GM13977 (cell line): ENCODE results near the gene MAPKAPK3.

ENCODE experiments used
- DNase-seq: peaks from one replicate; pipeline ENCODE4 v3.0.0; 2012; ENCODE audit warnings: low spot score
- in situ Hi-C: fragments of 300-500 bp; cut with MboI; formaldehyde crosslinking; loops from one replicate; pipeline ENCODE4 v1.12.0; 2022; ENCODE audit warnings: low sequenced_read_pairs, low pct_unique_long_range_greater_than_20kb, mixed read lengths, inconsistent platforms; ENCODE audit not compliant: unreplicated experiment
- TF ChIP-seq, protein P1 (sequence below): IDR thresholded peaks from 2 replicates; pipeline ENCODE4 v1.5.1; 2012; ENCODE audit warnings: mild to moderate bottlenecking, control low read depth; ENCODE audit not compliant: insufficient read depth; ENCODE audit errors: extremely low read depth, missing control alignments

The MAPKAPK3 gene

DNA sequence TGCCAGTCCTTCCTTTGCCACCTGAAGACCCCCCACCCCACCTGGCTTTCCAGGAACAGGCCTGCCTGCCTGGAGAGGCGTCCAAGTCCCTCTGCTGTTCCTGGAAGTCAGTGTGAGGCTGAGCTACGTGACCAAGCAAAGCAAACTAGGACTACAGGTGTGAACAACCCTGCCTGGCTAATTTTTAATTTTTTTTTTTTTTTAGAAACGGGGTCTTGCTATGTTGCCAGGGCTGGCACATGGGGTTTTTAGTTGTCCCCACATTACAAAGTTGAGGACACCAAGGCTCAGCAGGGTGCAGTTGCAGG lies 30.2 kb upstream of the MAPKAPK3 start:
- in situ Hi-C loops: no loop called here
- TF ChIP-seq, protein P1, sequence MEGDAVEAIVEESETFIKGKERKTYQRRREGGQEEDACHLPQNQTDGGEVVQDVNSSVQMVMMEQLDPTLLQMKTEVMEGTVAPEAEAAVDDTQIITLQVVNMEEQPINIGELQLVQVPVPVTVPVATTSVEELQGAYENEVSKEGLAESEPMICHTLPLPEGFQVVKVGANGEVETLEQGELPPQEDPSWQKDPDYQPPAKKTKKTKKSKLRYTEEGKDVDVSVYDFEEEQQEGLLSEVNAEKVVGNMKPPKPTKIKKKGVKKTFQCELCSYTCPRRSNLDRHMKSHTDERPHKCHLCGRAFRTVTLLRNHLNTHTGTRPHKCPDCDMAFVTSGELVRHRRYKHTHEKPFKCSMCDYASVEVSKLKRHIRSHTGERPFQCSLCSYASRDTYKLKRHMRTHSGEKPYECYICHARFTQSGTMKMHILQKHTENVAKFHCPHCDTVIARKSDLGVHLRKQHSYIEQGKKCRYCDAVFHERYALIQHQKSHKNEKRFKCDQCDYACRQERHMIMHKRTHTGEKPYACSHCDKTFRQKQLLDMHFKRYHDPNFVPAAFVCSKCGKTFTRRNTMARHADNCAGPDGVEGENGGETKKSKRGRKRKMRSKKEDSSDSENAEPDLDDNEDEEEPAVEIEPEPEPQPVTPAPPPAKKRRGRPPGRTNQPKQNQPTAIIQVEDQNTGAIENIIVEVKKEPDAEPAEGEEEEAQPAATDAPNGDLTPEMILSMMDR: no peak
- DNase-seq: no peak

DNA sequence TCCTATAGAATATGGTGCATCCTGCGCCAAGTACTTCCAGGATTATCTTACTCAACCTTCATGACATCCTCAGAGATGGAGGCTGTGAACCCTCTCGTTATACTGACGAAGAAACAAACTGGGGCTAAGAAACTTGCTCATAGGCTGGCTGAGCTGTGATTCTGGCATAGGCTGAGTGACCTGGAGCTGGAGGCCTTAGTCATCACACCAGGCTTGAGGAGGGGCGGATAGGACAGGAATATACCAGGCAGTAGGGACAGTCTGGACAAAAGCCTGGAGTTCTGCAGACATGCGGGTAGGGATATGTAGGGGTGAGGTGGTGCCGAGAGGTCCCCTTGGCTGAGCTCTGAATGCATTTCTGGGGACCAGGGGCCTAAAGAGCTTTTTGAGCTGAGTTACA lies 29.6 kb upstream of the MAPKAPK3 start:
- in situ Hi-C loops: no loop called here
- TF ChIP-seq, protein P1: no peak
- DNase-seq: no peak

DNA sequence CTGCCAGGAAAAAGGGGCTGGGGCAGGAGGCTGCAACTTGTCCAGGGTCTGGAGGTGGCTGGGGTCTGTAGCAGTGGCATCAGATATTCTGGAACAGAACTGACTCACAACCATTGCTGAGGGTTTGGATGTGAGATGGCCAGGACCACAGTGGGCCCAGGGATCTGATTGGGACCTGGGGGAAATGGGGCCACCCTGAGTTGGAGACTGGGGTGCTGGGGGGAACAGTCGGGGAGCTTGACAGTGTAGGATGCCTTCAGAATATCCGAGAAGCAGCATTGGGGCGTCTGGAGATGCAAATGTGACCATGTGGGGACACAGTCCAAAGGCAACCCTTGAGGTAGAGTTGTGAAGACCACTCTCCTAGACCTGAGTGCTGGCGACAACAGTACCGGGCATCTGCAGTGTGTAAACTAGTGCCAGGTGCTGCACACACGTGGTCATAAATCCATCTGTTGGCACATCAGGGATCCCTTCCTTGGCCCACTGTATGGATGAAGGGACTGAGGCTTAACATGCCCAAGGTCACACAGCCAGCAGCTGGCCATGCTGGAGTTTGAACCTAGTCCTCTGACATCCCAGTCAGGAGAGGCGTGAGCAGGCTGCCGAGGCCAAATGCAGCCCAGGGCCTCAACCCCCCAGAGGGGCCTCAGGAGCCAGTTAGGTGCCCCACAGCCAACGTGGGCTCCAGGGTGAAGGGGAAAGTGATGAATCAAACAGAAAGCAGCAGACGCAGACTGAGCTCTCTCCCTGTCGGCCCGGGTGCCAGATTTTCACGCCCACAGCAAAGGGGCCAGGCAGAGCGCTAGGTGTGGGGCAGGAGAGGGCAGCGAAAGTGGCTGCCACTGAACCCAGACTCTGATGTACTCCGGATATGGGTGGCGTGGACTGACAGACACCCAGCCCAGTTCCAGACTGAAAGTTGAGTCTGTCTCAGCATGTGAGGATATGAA lies 28.9 kb upstream of the MAPKAPK3 start:
- DNase-seq: no peak
- TF ChIP-seq, protein P1: no peak
- in situ Hi-C loops: no loop called here

DNA sequence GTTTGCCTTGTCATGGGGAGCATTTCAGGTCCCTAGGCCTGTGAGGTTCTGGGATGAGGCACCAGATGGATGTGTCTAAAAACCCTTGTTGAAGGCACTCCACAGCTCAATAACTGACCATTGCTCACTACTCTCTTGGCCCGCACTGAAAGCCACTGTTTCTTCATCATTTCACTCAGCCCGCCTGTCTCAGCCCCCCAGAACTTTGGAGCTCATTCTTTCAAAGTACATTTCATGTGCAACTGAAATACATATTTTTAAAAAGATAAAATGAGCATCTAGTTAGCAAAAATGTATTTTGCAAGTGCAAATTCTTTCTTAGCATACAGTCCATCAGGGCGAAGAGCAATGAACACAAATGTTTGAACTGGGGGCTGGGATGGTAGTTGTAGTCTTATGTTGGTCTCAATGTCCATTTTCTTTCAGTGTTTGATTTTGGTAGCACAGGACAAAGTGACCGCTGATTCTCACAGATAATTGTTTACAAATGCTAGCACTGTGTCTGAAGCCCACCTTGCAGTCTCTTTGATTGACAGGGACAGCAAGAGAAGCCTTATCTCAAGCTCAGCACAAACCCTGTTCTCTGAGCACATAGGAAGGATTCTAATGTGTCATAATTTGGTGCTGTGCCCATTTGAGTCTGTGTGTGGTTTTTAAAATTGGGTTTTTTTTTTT lies 28.1 kb upstream of the MAPKAPK3 start:
- TF ChIP-seq, protein P1: no peak
- in situ Hi-C loops: no loop called here
- DNase-seq: no peak

DNA sequence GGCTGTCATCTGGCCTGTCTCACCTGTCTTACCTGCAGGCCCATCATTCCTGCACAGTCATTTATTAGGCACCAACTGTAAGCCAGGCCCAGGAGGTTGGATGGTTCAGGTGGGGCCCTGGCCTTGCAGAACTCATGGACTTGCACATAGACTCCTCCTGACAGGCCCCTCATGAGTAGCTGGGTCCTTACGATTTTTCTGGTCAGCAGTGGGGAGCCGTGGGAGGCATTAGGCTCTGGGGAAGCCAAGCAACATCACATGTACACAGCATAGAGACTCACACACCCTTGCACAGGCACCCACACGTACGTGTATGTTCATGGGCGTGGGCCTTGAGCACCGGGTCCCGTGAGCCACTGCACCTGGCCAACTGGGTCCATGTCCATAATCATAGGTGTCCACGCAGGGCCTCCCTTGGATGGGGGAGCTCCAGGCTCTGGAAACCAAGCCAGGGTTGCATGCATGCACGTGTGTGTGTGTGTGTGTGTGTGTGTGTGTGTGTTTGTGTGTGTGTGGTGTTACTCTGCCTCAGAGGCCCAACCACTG lies 25.7 kb upstream of the MAPKAPK3 start:
- DNase-seq: no peak
- TF ChIP-seq, protein P1: no peak
- in situ Hi-C loops: no loop called here

DNA sequence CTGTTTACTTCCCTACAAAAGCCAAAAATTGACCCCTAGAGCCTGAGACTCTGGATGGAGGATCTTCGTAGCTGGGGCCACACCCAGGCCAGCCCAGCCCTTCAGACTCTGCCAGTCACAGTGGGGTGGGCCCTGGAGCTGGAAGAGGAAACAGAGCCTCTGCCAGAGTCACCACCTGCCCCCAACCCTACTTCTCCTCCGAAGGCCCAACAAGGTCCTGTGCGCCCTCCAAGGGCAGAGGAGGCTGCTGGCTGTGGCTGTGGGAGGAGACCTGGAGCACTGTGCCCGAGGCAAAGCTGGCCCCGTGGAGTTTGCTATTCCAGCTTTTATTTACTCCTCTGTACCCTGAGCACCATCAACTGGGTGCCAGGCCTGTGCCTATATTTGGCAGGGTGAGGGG lies 24.4 kb upstream of the MAPKAPK3 start:
- TF ChIP-seq, protein P1: no peak
- in situ Hi-C loops: no loop called here
- DNase-seq: no peak
